GM21360 (cell line): ENCODE data around the gene XIRP1.

Experiments
- ATAC-seq: cut with Tn5 transposase; IDR thresholded peaks from one replicate; pipeline ENCODE4 v1.9.1; 2021; ENCODE audit warnings: mild to moderate bottlenecking, moderate library complexity; ENCODE audit not compliant: unreplicated experiment

Gene XIRP1

GRCh38 chr3:39211332-39212130, 19.1 kb upstream of the XIRP1 start:
- no peak for ATAC-seq

DNA sequence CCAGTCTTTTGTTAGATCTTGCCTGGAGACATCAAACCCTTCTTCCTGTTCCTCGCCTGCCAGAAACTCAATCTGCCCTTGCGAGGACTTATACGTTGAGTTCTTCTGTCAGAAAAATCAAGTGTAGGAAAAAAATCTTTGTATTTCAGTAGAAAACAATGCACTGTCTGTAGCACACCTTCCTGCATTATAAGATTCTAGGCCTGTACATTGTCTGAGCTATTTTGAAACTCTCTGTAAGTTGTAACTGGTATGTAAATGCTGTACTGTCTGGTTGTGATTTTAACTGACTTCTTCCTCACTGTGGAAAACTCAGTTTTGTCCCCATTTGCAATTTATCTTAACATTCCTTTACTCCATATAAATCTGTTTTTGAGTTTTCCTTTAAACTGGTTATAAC, 17.7 kb upstream of the XIRP1 start:
- ATAC-seq: no peak

GRCh38 chr3:39209329-39209970, 17.1 kb upstream of the XIRP1 start:
- ATAC-seq: no peak

DNA sequence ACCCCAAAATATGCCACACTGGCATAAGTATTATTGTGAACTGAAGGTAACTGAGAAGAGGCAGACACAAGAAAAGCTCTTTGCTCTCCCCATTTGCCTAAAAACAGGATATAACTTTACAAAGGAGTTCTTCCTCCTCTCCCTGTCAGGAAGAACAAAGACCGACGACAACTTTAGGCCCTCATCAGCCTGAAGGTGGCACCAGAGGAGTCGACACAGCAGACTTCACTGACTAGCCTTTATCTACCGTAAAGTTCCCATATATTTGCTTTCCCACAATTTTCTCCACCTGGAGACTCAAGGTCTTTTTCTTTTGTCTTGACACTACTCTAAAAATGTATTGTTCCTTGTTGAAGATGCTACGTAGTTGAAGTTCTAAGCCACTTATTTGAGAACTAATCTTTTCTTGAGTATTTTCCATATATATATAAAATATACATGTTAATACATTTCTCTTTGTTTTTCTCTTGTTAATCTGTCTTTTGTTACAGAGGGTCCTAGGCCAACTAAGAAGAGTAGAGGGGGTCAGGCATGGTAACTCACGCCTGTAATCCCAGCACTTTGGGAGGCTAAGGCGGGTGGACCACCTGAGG, 16.2 kb upstream of the XIRP1 start:
- ATAC-seq: no peak

DNA sequence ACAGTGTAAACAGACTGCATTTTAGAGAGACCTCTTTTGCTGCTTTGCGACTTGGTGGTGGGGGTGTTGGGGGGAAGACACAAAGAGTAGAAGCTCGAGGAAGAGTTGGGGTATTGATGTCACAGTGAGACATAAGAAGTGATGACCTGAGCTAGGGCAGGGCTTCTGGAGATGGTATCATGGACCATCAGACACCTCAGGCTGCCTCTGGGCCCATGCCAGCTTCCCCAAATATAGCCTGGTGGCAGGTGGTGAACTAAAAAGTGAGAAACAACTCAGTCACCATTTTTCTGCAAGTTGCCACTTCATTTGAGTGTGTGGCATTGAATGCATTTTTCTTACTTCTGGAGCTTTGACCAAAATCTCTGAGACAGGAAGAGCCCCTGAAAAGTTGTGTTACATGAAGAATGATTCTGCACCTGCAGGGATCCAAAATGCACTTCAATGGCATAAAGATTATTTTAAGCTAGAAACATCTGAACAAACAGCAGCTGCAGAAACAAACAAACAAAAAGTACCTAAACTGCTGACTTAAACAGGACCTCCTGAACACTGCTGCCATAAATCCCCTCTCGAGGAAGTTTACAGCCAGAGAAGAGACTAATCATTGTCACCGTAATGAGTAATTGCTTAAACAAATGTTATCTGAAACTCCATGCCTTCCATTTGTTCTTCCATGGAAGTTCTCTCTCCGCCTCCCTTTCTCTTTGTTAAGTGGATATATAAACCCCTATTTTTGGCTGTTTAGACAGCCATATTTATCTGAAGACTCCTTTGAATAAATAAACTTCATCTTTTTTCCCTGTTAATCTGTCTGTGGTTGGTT, 15.2 kb upstream of the XIRP1 start:
- ATAC-seq: no peak

- no peak for ATAC-seq
Measured at GRCh38 chr3:39205919-39206516, 13.6 kb upstream of the XIRP1 start.

- no peak for ATAC-seq
Measured at GRCh38 chr3:39205131-39205530, 12.7 kb upstream of the XIRP1 start.

DNA sequence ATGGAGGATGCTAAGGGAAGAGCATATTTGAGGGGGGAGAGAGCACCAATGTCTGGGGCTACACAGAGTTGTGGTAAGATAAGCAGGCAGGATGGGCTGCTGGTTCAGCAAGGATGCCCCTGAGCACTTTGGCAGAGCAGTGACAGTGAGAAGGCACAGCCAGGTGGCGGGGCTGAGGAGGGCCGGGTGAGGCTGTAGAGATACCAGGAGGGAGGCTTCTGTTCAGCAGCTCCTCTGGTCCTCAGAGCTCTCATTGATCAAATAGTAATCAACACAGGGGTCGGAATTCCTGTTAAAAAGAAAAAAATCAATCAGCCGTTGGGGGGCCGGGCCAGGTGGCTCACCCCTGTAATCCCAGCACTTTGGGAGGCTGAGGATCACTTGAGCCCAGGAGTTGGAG, 11.5 kb upstream of the XIRP1 start:
- ATAC-seq: no peak

DNA sequence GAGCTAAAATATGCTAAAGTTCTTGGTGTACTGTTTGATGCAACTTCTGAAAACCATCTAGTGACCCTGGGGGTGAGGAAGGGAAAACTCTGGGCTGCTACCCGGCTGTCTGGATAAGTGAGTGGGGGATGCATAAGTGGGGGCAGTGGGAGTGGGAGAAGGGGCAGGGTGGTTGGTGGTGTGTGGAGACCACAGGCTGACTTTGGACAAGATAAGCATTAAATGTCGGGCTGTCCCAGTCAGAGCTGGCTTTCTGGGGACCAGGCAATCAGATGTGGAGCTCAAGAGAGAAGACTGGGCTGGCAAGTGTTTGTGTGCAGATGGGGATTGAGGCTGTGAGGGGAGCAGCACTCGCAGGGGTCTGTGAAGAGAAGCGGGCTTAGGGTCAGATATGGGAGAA, 11.0 kb upstream of the XIRP1 start:
- ATAC-seq: no peak

- ATAC-seq: no peak
Measured at GRCh38 chr3:39202094-39202493, 9.7 kb upstream of the XIRP1 start.

DNA sequence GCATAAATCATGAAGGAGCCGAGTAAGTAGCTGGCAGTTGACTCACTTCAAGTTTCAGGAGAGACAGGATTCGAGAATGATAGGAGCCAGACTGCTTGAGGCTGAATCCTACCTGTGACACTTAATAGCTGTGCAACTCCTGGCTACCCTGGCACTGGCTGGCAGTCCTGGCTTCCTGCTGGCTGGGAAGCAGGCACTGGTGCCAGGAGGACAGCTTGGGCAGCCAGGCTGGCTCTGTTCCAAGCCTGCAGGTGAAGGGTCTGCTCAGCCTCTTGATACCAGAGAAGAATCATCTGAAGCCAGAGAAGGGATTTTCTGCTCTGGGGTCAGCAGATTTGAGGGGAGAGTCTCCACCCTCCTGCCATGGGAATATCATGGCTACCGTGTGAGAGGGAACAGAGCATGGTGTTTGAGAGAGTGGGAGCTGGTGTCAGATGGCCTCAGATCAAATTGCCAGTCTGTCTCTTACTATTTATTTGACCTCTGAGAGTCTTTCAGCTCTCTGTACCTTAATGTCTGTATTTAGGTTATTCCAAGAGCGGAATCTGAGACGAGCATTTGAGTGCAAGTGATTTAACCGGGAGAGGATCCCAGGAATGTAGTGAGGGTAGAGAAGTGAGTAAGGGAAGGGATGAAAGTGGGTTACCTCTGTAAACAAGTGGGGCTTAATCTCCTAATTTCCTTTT, 4.4 kb upstream of the XIRP1 start:
- ATAC-seq: no peak

GRCh38 chr3:39196034-39196433, 3.6 kb upstream of the XIRP1 start:
- no peak for ATAC-seq

DNA sequence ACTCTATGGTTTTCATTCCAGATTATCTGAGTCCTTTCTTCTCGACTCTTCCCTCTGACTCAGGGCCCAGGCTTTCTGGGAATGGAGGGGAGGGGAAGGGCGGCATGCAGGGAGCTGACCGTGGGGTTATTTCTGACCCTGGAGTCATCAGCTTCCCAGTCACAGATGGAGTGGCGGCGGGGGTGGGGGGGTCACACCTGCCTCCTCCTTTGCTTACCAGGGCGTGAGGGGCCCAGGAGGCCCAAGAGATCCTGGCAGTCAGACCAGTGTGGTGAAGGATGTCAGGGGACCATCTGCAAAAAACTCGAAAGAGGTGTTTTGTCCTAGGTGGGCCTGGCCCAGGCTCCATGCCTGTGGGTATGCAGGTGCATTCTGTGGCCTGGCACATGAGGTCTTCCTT, 996 bp upstream of the XIRP1 start:
- ATAC-seq: no peak

- ATAC-seq: no peak
Measured at GRCh38 chr3:39191773-39192172, 622 bp downstream of the XIRP1 start.

GRCh38 chr3:39191111-39191510, 1.3 kb downstream of the XIRP1 start:
- ATAC-seq: no peak

DNA sequence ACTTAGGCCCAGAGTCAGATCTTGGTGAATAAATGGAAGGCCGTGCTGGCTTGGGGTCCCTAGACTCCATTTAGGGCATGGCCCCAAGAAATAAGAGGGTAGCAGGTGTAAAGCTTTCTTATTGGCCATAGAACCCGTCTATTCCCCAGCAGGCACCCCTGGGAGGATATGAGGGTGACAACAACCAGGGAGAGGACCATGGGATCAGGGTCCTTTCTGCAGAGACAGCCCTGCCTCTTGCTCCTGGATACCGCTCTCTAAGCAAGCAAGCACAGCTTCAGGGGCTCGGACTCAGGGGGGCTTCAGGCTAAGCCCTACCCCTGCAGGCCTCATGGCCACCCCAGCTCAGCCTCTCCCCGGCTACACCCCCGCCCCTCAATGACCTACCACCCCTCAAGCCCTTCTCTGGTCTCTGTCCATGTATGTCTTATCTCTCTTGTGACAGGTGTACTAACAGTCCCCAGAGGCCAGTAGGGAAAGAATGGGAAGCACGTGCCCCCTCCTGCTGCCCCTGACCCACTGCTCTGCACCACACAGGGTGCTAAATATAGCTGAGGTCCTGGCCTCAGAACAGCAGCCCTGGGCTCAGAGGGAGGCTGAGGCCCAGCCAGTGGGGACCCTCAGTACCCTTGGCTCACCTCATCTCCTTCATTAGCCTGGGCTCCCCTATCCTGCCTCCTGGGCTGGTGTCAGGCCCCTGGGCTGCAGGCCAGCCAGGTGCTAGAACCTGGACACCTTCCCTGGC, 1.9 kb downstream of the XIRP1 start:
- no peak for ATAC-seq

DNA sequence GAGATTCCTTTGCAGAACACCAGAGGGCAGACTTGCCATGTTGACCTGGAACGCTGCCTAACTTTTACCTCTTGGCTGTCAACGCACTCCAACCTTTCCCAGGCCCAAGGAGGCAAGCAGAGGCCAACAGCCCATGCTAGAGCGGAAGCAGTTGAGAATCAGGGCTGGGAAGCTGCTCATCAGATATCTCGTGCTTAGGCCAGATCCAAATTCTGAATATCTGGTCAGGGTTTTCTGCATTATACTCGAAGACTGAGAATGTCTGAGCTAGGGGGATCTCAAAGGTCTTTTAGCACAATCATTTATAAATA, 2.5 kb downstream of the XIRP1 start:
- ATAC-seq: no peak

DNA sequence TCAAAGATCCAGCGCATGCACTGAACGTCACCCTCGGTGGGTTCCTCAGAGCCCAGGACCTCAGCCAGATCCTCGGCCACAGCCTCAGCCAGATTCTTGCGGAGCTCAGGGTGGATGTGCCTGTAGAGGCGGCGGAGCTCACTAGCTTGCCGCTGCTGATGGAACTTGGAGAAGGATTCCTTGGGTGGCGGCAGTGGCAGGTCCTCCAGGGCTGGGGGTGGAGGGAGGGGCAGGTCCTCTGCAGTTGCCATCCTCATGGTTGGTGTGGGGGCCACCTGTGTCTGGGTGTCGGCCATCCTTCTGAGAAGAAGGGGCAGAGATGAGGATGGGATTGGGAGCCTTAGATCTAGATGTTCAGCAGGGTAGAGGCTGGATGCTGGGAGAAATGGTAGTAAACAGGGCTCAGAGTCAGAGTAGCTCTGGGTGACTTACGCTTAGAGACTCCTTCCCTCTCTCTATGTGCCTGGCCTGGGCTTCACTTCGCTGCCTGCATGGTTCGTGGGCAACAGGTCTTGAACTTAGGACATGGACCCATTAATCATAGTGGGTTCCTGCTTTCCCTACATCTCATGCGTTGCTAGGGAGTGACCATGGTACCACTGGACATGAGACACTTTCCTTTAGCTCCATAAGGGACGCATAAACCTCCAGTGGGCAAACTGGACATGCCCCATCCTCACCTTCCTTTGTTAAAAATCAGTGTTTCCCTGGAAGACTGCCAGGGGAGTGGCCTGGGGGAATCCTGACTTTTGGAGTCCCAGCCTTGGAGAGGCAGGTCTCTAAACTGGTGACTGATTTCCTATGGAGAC, 3.0 kb downstream of the XIRP1 start:
- ATAC-seq: no peak
